ENCODE results near the gene SLC43A2.

Gene SLC43A2

DNA sequence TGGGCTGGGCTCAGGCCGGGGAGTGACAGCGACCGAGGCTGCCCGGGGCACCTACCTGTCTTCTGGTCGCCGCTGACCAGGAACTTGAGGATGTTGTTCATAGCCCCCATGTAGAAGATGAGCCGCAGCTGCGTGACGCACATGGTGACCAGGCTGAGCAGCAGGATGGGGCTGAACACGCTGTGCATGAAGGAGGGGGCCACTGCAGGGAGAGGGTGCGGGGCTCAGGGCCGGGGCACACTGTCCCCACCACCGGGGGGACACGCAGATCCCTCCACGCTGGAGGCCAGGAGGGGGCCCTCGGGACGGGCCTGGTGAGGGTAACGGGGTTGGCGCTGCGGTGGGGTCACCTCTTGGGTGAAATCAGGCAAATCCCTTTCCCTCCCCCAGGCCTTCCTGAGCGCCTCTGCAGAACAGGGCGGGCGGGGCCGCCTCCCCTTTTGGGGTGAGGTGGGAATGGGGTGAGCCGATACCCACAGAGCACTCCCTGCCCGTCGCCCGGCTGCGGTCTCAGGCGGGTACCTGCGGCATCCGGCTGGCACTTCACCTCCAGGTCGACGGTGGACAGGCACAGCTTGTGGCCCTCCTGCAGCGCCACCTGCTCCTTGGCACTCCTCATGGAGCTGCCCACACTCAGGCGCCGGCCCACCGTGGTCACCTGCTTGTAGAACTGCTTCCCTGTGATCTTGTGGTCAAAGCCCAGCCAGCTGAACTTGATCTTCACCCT, 37.7 kb downstream of the SLC43A2 start:
- H3K79me2 ChIP-seq (ENCODE audit: low read length), result no peaks in the 10 kb centered on the region
- peaks cover 31% of the 10 kb centered on the region for H3K4me1 ChIP-seq (ENCODE audit: low read length)
- no peaks in the 10 kb centered on the region for H3K9me2 ChIP-seq (replicated peaks; ENCODE audit: insufficient read depth, low read length)
- TF ChIP-seq EZH2 (optimal IDR thresholded peaks at IDR 0.05; ENCODE audit: low read depth, low read length), result no peak
- no peak for TF ChIP-seq EZH2phosphoT487 (IDR thresholded peaks at IDR 0.05; ENCODE audit: low read length)
- TF ChIP-seq, protein P1, sequence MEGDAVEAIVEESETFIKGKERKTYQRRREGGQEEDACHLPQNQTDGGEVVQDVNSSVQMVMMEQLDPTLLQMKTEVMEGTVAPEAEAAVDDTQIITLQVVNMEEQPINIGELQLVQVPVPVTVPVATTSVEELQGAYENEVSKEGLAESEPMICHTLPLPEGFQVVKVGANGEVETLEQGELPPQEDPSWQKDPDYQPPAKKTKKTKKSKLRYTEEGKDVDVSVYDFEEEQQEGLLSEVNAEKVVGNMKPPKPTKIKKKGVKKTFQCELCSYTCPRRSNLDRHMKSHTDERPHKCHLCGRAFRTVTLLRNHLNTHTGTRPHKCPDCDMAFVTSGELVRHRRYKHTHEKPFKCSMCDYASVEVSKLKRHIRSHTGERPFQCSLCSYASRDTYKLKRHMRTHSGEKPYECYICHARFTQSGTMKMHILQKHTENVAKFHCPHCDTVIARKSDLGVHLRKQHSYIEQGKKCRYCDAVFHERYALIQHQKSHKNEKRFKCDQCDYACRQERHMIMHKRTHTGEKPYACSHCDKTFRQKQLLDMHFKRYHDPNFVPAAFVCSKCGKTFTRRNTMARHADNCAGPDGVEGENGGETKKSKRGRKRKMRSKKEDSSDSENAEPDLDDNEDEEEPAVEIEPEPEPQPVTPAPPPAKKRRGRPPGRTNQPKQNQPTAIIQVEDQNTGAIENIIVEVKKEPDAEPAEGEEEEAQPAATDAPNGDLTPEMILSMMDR (IDR thresholded peaks at IDR 0.05; ENCODE audit: low read length), result no peak
- no peaks in the 10 kb centered on the region for H3K27me3 ChIP-seq (replicated peaks; ENCODE audit: insufficient read depth, low read length)
- DNase-seq, result no peak
- H3K4me3 ChIP-seq (ENCODE audit: low read length), result no peak overlapping the region
- no peak overlapping the region for H3K9ac ChIP-seq (ENCODE audit: low read length)
- H3K4me2 ChIP-seq (ENCODE audit: low read depth, low read length), result no peak overlapping the region
- peaks cover 17% of the 10 kb centered on the region for H3F3A ChIP-seq (ENCODE audit: insufficient read depth, low read length)
- no peak overlapping the region for H2AFZ ChIP-seq (ENCODE audit: low read length)
- no peaks in the 10 kb centered on the region for H3K9me3 ChIP-seq (replicated peaks; ENCODE audit: insufficient read depth, low read length)
- no peak overlapping the region for H3K27ac ChIP-seq (ENCODE audit: low read length)
- no peaks in the 10 kb centered on the region for H4K20me1 ChIP-seq (ENCODE audit: insufficient read depth, low read length)
- H3K36me3 ChIP-seq (replicated peaks; ENCODE audit: insufficient read depth, low read length), result no peaks in the 10 kb centered on the region

DNA sequence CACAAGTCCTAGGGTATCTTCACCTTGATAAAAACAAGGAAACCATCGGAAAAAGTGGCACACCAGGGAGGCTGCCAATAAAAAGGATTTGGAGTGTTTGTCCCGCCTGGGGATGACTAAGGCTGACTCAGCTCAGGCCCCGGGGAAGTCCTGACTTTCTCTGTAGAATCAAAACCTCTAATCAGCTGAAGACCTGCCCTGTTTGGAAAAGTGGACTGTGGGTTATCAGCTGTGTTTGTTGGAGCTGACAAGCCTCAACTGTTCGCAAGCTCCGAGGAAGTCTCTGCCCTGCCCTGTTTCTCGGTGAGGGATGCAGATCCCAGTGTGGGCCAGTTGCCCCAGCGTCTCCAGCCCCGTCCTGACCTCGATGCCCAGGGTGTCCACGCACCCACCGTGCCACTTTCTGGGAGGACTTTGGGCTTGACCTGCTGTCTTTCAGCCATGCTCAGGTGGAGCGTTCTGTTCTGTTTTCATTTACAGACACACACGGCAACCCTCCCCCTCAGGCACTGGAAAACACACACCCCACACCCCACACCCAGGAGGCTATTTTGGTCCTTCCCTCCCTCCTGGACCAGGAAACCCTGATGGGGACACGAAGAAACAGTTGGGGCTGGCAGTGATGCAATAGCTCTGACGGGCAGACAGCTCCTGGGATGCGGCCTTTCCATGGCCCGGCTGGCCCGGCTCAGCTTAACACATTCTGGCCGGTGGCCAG, 38.4 kb downstream of the SLC43A2 start:
- no peaks in the 10 kb centered on the region for H3K36me3 ChIP-seq (replicated peaks; ENCODE audit: insufficient read depth, low read length)

GRCh38 chr17:1588821-1589585, 39.6 kb downstream of the SLC43A2 start:
- Histone ChIP-seq H3F3A (ENCODE audit: insufficient read depth, low read length) (peaks cover 17% of the 10 kb centered on the region), H3K4me2 (ENCODE audit: low read depth, low read length) (no peak overlapping the region), H3K4me1 (ENCODE audit: low read length) (peaks cover 27% of the 10 kb centered on the region), H3K9ac (ENCODE audit: low read length) (no peak overlapping the region), H3K36me3 (replicated peaks; ENCODE audit: insufficient read depth, low read length) (no peaks in the 10 kb centered on the region), H3K79me2 (ENCODE audit: low read length) (no peaks in the 10 kb centered on the region), H3K9me3 (replicated peaks; ENCODE audit: insufficient read depth, low read length) (no peaks in the 10 kb centered on the region), H3K9me2 (replicated peaks; ENCODE audit: insufficient read depth, low read length) (no peaks in the 10 kb centered on the region), H3K27ac (ENCODE audit: low read length) (no peak overlapping the region), H4K20me1 (ENCODE audit: insufficient read depth, low read length) (no peaks in the 10 kb centered on the region), H3K27me3 (replicated peaks; ENCODE audit: insufficient read depth, low read length) (no peaks in the 10 kb centered on the region), H2AFZ (ENCODE audit: low read length) (no peak overlapping the region), H3K4me3 (ENCODE audit: low read length) (no peak overlapping the region)
- DNase-seq, result no peak
- TF ChIP-seq EZH2phosphoT487 (IDR thresholded peaks at IDR 0.05; ENCODE audit: low read length), result no peak
- TF ChIP-seq, protein P1 (IDR thresholded peaks at IDR 0.05; ENCODE audit: low read length), result no peak
- no peak for TF ChIP-seq EZH2 (optimal IDR thresholded peaks at IDR 0.05; ENCODE audit: low read depth, low read length)

More for the DNA sequence above, 38.4 kb downstream of the SLC43A2 start:
- TF ChIP-seq EZH2phosphoT487 (IDR thresholded peaks at IDR 0.05; ENCODE audit: low read length), result no peak
- TF ChIP-seq, protein P1 (IDR thresholded peaks at IDR 0.05; ENCODE audit: low read length), result no peak
- no peak for TF ChIP-seq EZH2 (optimal IDR thresholded peaks at IDR 0.05; ENCODE audit: low read depth, low read length)
- no peaks in the 10 kb centered on the region for H4K20me1 ChIP-seq (ENCODE audit: insufficient read depth, low read length)
- H3K79me2 ChIP-seq (ENCODE audit: low read length), result no peaks in the 10 kb centered on the region
- no peak overlapping the region for H3K4me3 ChIP-seq (ENCODE audit: low read length)
- H3K4me2 ChIP-seq (ENCODE audit: low read depth, low read length), result no peak overlapping the region
- peaks cover 31% of the 10 kb centered on the region for H3K4me1 ChIP-seq (ENCODE audit: low read length)
- no peaks in the 10 kb centered on the region for H3K27me3 ChIP-seq (replicated peaks; ENCODE audit: insufficient read depth, low read length)
- no peak overlapping the region for H3K27ac ChIP-seq (ENCODE audit: low read length)
- no peak overlapping the region for H3K9ac ChIP-seq (ENCODE audit: low read length)
- H2AFZ ChIP-seq (ENCODE audit: low read length), result no peak overlapping the region
- peaks cover 17% of the 10 kb centered on the region for H3F3A ChIP-seq (ENCODE audit: insufficient read depth, low read length)
- H3K9me2 ChIP-seq (replicated peaks; ENCODE audit: insufficient read depth, low read length), result no peaks in the 10 kb centered on the region
- H3K9me3 ChIP-seq (replicated peaks; ENCODE audit: insufficient read depth, low read length), result no peaks in the 10 kb centered on the region
- no peak for DNase-seq

Measured in MM.1S (cell line).